GM10248 (cell line): ENCODE results near the gene C16orf95.

Experiments used
- CTCF ChIA-PET: fragments of 300-600 bp; sonication (Branson Sonifier 250); formaldehyde crosslinking; extraction: SDS; loops from one replicate; lab custom pipeline; 2021; ENCODE audit warnings: antibody characterized with exemption; lab: Yijun Ruan, JAX
- POLR2A ChIA-PET: fragments of 350-650 bp; sonication (Branson Sonifier 250); formaldehyde crosslinking; extraction: SDS; loops from one replicate; lab custom pipeline; 2020; ENCODE audit warnings: antibody characterized with exemption; lab: Yijun Ruan, JAX
- DNase-seq: peaks from one replicate; pipeline ENCODE4 v3.0.0; 2012; ENCODE audit errors: extremely low spot score
- CTCF ChIP-seq: IDR thresholded peaks from 2 replicates; pipeline ENCODE4 v1.5.1; 2012; ENCODE audit warnings: mild to moderate bottlenecking, low read depth; ENCODE audit errors: extremely low read depth, missing control alignments, control extremely low read depth

The C16orf95 gene

GRCh38 chr16:87295661-87296531 is 21.3 kb downstream of the C16orf95 start:
- ChIA-PET POLR2A (no interaction called here), CTCF (interaction anchor here (1.1 kb wide), 1 partner anchor 16 kb away, joined by 3 read pairs; no protein-coding TSS in a partner anchor)
- DNase-seq, result no peak
- no peak for TF ChIP-seq CTCF

DNA sequence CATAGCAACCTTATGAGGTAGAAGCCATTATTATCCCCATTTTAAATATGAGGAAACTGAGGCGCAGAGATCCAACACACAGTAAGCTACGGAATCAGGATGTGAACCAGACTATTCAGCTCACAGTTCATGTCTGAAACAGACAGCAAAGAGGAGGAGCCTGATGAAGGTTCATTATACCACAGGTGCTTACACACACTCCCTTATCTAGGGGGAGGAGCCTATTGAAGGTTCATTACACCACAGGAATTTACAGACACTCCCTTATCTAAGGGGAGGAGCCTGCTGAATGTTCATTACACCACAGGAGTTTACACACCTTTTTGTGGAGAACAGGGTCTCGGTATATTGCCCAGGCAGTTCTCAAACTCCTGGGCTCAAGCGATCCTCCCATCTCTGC is 21.9 kb downstream of the C16orf95 start:
- no peak for TF ChIP-seq CTCF
- DNase-seq, result no peak
- ChIA-PET POLR2A (no interaction called here), CTCF (no interaction called here)

- DNase-seq, result no peak
- CTCF ChIA-PET, result no interaction called here
- no peak for TF ChIP-seq CTCF
- POLR2A ChIA-PET, result no interaction called here
Measured at GRCh38 chr16:87293990-87294389, 23.2 kb downstream of the C16orf95 start.

GRCh38 chr16:87291944-87292343 is 25.2 kb downstream of the C16orf95 start:
- DNase-seq, result no peak
- TF ChIP-seq CTCF, result no peak
- CTCF ChIA-PET, result interaction anchor here (1.5 to 2.5 kb wide), 2 partner anchors 11 to 20 kb away, joined by 3 to 6 read pairs; no protein-coding TSS in a partner anchor
- POLR2A ChIA-PET, result no interaction called here

GRCh38 chr16:87288753-87289362 is 28.3 kb downstream of the C16orf95 start:
- DNase-seq, result no peak
- no peak for TF ChIP-seq CTCF
- ChIA-PET POLR2A (no interaction called here), CTCF (interaction anchor here (1.5 kb wide), 1 partner anchor 9 kb away, joined by 3 read pairs; no protein-coding TSS in a partner anchor)

DNA sequence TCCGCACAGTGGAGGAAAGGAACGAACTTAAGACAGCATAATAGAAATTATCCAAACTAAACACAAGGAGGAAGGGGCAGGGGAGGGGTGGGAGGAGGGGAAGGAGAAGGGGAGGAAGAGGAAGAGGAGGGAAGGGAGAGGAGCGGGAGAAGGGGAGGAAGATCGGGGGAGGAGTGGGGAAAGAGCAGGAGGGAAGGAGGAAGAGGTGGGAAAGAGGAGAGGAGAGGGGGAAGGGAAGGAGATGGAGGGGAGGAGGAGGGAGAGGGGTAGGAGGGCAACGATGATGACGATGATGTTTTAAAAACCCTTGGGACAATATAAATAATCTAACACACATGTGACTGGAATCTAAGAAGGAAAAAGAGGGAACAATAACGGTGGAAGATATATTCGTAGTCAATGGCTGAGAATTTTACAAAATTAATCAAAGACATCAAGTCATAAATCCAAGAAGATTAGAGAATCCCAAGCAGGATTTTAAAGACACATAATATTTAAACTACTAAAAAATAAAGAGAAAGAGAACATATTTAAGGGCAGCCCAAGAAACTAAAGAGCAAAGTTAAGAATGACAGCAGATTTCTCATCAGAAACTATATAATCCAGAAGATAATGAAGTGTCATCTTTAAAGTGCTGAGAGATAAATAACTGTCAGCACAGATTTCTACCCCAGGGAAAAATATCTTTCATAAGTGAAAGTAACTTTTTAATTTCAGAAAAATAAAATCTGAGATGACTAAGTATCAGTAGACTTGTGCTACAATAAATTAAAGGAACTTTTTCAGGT is 30.2 kb downstream of the C16orf95 start:
- no peak for TF ChIP-seq CTCF
- ChIA-PET CTCF (interaction anchor here (1.6 kb wide), 1 partner anchor 11 kb away, joined by 4 read pairs; no protein-coding TSS in a partner anchor), POLR2A (no interaction called here)
- no peak for DNase-seq
